Measurements from ENCODE around the gene OBI1. TPM values are rescaled to one million over a fixed set of nuclear protein-coding genes. Genes with fewer than 3 reads are reported as not detected.

Gene OBI1
- total RNA-seq, 2 donors from 2014 or later = 16.7 to 28.6 TPM

DNA sequence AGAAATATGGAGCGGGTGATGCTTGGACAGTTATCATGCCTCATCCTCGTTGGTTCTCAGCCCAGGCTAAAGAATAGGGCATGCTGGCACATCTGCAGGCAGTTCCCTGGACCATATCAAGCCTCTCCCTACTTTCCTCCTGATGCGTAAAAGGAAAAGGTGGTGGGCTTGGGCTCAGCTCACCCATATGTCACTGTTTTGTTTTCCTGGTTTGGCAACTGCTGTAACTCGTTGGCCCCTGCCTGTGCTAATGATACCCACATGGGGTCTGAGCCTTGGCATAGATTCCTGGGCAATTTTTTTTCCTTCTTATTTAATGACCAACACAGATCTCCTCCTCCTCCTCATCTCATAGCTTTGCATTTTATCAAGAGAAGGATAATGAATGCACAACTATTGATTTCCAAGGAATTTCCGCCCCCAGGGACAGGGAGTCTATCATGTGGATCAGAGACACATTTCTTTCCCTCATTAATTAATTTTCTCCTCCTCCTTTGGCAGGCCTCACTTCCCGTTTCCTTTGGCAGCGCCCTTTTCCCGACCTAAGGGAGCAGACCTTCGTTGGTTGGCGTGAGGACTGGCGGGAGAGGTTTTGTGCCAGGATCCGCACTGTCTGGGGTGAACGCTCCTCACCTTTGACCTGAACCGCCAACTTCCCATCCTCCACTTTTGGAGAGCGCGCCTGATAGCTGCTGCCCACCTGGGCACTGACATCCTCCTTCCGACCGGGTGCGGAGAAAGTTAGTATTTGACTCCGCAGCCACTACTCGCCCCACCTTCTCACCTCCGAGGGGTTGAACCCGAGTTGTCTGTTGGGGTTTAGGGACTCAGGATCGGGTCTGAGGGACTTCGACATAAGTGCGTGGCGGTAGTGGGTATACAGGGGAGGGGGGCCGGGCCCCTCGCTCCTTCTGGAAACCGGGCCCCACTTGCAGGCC is 52.2 kb downstream of the OBI1 start:
- H3K27me3 Mint-ChIP-seq (ENCODE audit: insufficient read depth) = peaks cover 96% of the 10 kb centered on the region
- peak overlapping the region; percentile 20 for H3K4me3 Mint-ChIP-seq
- no peak overlapping the region for H3K27ac ChIP-seq (ENCODE audit: low read depth, low read length)
- peaks cover 7% of the 10 kb centered on the region for H3K4me1 ChIP-seq (ENCODE audit: control insufficient read depth, insufficient read depth, low read length)
- DNase-seq = peak; percentile 63
- no peaks in the 10 kb centered on the region for H3K36me3 ChIP-seq (ENCODE audit: control insufficient read depth, insufficient read depth, low read length)
- H3K27me3 ChIP-seq (ENCODE audit: control insufficient read depth, insufficient read depth, low read length, poor library complexity, severe bottlenecking) = peaks cover 97% of the 10 kb centered on the region
- no peaks in the 10 kb centered on the region for H3K36me3 Mint-ChIP-seq (ENCODE audit: low read depth)
- H3K9ac ChIP-seq (ENCODE audit: extremely low read depth, low read length, poor library complexity, severe bottlenecking) = no peak overlapping the region
- 2 to 9% methylated on average over 8 to 29 of the region's 30 CpGs for WGBS, 2 experiments (ENCODE audit: insufficient coverage in 1 of 2, insufficient read length in 1 of 2)
- H3K4me1 Mint-ChIP-seq = peaks cover 19% of the 10 kb centered on the region
- H3K4me3 ChIP-seq (ENCODE audit: low read length) = no peak overlapping the region
- no peaks in the 10 kb centered on the region for H3K9me3 Mint-ChIP-seq
- H3K27ac Mint-ChIP-seq = no peak overlapping the region
- TF ChIP-seq, protein P1, sequence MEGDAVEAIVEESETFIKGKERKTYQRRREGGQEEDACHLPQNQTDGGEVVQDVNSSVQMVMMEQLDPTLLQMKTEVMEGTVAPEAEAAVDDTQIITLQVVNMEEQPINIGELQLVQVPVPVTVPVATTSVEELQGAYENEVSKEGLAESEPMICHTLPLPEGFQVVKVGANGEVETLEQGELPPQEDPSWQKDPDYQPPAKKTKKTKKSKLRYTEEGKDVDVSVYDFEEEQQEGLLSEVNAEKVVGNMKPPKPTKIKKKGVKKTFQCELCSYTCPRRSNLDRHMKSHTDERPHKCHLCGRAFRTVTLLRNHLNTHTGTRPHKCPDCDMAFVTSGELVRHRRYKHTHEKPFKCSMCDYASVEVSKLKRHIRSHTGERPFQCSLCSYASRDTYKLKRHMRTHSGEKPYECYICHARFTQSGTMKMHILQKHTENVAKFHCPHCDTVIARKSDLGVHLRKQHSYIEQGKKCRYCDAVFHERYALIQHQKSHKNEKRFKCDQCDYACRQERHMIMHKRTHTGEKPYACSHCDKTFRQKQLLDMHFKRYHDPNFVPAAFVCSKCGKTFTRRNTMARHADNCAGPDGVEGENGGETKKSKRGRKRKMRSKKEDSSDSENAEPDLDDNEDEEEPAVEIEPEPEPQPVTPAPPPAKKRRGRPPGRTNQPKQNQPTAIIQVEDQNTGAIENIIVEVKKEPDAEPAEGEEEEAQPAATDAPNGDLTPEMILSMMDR (conservative IDR thresholded peaks at IDR 0.05) = no peak
- no peaks in the 10 kb centered on the region for H3K9me3 ChIP-seq (ENCODE audit: control insufficient read depth, low read length)

DNA sequence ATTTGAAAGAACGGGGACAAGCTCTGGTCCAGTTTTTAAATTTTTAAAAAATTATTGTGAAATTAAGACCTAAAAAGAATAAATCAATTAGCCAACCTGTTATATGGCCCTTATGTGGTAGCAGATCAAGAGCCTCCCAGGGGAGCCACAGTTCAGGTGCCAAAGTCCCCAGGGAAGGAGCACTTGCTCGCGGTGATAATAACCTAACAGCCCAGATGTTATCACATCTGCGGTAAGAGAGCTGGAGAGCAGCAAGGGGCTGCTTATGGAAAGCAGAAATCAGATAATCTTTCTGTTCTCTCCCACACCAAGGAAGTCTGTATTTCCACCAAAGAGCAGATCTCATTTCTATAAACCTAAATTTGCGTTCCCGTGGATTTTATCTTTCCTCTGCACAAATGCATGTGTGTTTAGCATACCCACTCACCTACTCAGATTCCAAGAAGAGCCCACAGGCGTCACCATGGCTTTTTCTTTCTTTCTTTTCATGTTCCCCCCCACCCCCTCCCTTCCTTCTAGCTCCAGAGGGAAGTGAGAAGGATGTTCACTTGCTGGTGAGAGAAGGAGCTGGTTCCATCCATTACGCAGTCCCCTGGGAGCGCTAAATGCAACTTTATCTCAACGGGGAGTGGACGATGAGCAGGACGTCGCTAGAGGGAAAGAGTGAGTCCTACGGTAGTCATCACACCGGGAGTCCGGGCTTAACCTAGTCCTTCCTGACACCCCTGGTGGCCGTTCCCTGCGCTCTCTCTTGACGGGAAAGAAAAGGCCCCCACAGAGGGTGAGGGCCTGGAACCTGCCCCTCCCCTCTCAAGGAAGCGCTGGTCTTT is 54.0 kb downstream of the OBI1 start:
- Mint-ChIP-seq H3K4me1 (peaks cover 19% of the 10 kb centered on the region), H3K27ac (no peak overlapping the region), H3K4me3 (no peak overlapping the region), H3K27me3 (ENCODE audit: insufficient read depth) (peaks cover 96% of the 10 kb centered on the region), H3K36me3 (ENCODE audit: low read depth) (no peaks in the 10 kb centered on the region), H3K9me3 (no peaks in the 10 kb centered on the region)
- peak; percentile 83 for DNase-seq
- Histone ChIP-seq H3K4me3 (ENCODE audit: low read length) (no peak overlapping the region), H3K27me3 (ENCODE audit: control insufficient read depth, insufficient read depth, low read length, poor library complexity, severe bottlenecking) (peaks cover 97% of the 10 kb centered on the region), H3K4me1 (ENCODE audit: control insufficient read depth, insufficient read depth, low read length) (peaks cover 7% of the 10 kb centered on the region), H3K36me3 (ENCODE audit: control insufficient read depth, insufficient read depth, low read length) (no peaks in the 10 kb centered on the region), H3K27ac (ENCODE audit: low read depth, low read length) (no peak overlapping the region), H3K9me3 (ENCODE audit: control insufficient read depth, low read length) (no peaks in the 10 kb centered on the region), H3K9ac (ENCODE audit: extremely low read depth, low read length, poor library complexity, severe bottlenecking) (no peak overlapping the region)
- TF ChIP-seq, protein P1 (conservative IDR thresholded peaks at IDR 0.05) = peak; percentile 61
- WGBS, 2 experiments (ENCODE audit: insufficient coverage in 1 of 2, insufficient read length in 1 of 2) = 3% methylated on average over 13 to 20 of the region's 20 CpGs

DNA sequence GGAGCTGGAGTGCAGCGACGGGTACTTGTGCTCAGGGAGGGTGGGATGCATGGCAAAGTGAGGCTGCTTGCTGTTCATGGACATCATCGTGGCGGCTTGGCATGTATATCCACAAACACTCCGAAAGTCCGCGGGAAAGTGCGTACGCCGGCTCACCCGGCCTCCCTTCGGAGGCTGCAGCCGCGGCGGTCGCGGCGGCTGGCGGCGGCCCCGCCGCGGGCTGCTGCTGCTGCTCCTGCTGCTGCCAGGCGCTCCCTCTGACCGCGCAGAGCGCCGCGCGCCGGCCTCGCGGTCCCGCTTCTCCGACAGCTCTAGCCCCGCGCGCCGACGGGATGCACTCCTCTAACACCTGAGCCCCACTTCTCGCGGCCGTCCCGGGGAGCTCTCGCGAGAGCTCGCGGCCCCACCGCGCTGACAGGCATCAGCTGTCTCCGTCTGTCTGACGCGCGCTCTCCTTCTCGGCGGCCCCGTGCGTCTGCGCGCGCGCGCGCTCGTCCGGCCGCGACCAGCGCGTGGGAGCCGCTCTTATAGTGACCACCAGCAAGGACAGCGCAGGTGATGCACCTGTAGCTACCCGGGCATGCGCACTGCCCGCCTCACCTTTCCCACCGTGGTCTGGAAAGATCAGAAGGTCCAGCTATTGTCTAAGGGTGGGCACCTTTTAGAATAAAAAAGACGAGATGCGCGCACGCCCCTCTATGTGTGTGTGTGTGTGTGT is 55.6 kb downstream of the OBI1 start, which contains the start of gene POU4F1:
Gene POU4F1 (minus strand): TSS at position 313 of the 718 bp plus-strand sequence. CDS start 226 bp downstream, at position 87.
- Histone ChIP-seq H3K36me3 (ENCODE audit: control insufficient read depth, insufficient read depth, low read length) (no peaks in the 10 kb centered on the region), H3K4me1 (ENCODE audit: control insufficient read depth, insufficient read depth, low read length) (peaks cover 1% of the 10 kb centered on the region), H3K4me3 (ENCODE audit: low read length) (peak within 1 kb of the TSS; percentile 77), H3K27me3 (ENCODE audit: control insufficient read depth, insufficient read depth, low read length, poor library complexity, severe bottlenecking) (peaks cover 97% of the 10 kb centered on the region), H3K9ac (ENCODE audit: extremely low read depth, low read length, poor library complexity, severe bottlenecking) (no peak within 1 kb of the TSS), H3K27ac (ENCODE audit: low read depth, low read length) (no peak within 1 kb of the TSS), H3K9me3 (ENCODE audit: control insufficient read depth, low read length) (no peaks in the 10 kb centered on the region)
- 1% methylated on average over 34 to 80 of the region's 80 CpGs for WGBS, 2 experiments (ENCODE audit: insufficient coverage in 1 of 2, insufficient read length in 1 of 2)
- Mint-ChIP-seq H3K4me3 (peak within 1 kb of the TSS; percentile 55), H3K36me3 (ENCODE audit: low read depth) (no peaks in the 10 kb centered on the region), H3K4me1 (peaks cover 17% of the 10 kb centered on the region), H3K27ac (no peak within 1 kb of the TSS), H3K9me3 (no peaks in the 10 kb centered on the region), H3K27me3 (ENCODE audit: insufficient read depth) (peaks cover 96% of the 10 kb centered on the region)
- TF ChIP-seq, protein P1 (conservative IDR thresholded peaks at IDR 0.05) = no peak
- peak; percentile 95 for DNase-seq

Measured in endodermal cell (in vitro differentiated cells).